GM21717 (cell line): Measurements from ENCODE around the gene ZFAND3.

Experiments
- ATAC-seq: cut with Tn5 transposase; IDR thresholded peaks from one replicate; pipeline ENCODE4 v1.9.1; 2021; ENCODE audit warnings: mild to moderate bottlenecking, moderate library complexity; ENCODE audit not compliant: unreplicated experiment

Gene ZFAND3

GRCh38 chr6:38077488-38078030, 258.0 kb downstream of the ZFAND3 start:
- ATAC-seq, result no peak

DNA sequence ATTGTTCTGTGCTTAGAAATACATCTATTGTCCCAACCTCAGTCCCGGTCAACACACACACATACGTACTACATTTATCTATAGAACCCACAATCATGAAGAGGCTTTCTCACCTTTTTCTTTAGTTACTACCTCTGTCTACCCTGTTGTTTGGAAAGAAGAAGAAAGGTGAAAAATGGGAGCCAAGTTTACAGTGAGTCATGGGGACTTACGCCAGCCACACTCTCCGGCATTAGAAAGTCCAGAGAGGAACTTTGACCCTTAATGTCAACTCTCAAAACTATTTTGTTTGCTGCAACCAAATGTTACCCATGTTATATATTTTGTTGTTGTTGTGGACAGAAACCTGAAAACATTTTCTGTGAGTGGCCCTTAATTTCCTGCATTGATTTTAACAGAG, 259.1 kb downstream of the ZFAND3 start:
- ATAC-seq, result no peak

GRCh38 chr6:38079107-38079506, 259.6 kb downstream of the ZFAND3 start:
- no peak for ATAC-seq

DNA sequence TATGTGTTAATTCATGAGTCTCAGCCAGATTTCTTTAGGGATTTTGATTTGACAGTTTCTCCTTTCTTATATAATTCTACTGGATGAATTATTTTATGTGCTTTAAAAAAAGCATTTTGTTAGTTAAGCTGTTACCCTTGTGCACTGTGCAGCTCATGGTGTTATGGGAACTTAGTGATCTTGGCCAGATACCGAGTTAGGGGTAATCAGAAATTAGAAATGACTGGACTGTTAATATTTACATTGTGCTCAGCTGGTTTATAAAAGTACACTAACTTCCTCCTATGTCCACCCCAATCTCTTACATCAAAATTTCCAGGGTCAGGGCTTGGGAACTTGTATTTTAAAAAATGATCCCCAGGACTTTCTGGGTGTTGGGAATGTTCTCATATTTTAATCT, 260.0 kb downstream of the ZFAND3 start:
- no peak for ATAC-seq

DNA sequence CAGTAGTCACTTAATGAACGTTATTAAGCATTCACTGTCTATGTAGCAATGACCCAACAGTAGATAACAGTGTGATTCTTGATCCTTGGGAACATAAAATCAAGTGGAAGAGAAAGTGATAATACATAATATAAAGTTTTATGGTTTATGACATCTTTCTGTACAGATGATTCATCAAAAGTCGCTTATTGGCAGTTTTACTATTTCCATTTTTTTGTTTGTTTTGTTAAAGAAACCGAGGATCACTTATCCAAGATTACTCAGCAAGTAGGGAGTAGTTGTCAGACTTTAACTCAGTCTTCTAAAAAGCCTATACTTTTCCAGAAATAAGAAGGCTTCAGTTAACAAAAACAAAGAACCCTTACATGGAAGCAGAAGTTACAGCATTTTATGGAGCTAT, 260.8 kb downstream of the ZFAND3 start:
- no peak for ATAC-seq

DNA sequence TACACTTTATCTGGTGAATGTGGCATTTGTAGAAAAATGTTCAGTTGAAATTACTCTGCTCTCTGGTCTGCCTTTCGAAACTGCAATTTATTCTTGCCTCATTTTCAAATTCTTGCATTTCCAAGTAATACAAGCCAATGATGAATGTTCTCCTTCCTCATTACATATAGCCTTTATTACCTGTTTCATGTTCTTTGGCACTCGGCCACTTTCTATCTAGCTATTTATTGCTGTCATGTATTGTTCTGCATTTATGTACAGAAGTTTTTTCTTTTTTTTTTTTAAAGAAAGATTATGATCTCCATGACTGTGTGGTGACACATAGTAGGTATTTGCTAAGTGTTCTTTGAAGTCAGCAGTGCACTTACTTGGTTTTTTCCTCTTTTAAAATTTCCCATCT, 261.4 kb downstream of the ZFAND3 start:
- ATAC-seq, result no peak

DNA sequence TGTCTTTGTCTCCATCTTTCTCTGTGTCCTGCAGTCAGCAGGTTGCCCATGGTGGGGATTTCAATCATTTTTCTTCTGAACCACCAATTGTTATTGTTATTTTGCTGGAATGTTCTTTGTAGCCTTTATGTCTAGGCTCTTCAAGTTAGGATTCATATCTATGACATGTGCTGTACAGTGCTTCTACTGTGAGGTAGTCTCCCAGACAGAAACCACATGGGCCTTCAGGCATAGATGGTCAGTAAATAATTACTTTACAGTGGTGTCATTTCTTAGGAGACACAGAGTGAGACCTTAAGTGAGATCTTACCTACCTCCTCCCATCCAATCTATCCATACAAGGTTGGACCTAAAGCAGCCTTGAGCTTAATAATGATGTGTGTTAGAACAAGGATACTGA, 265.5 kb downstream of the ZFAND3 start:
- ATAC-seq, result no peak

GRCh38 chr6:38086346-38086745, 266.8 kb downstream of the ZFAND3 start:
- ATAC-seq, result no peak

GRCh38 chr6:38088010-38088409, 268.5 kb downstream of the ZFAND3 start:
- no peak for ATAC-seq

DNA sequence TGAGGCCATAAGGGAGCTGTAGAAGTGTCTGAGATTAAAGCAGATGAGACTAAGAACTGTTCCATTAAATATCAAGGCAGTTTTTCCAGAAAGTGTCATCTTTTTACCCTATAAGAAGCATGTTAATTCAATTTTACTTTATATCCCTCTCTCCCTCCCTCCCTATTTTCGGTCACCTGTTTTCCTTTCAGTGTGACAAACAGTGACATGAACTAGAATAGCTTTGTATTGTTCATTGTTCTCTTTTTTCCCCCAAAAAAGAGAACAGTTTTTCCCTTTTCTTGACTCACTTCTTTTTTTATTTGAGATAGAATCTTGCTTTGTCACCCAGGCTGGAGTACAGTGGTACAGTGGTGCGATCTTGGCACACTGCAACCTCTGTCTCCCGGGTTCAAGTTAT, 269.3 kb downstream of the ZFAND3 start:
- ATAC-seq, result no peak

DNA sequence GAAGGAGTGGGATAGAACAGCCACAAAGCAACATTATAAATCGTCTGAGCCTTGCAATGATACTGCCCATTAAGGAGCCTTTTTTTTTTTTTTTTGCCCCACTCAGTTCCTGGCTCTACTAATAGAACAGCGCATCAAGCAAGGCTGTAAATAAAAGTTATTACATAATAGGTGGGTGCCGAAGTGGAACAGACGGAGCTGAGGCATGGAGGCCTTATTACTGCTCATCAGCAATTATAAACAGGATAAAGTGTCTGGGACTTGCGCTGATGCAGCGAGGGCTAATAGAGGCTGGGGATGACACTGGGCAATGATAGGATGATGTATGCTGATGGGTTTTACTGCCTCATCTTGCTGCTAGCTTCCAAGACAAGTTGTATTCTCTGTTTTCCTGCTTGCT, 272.1 kb downstream of the ZFAND3 start:
- ATAC-seq, result no peak

DNA sequence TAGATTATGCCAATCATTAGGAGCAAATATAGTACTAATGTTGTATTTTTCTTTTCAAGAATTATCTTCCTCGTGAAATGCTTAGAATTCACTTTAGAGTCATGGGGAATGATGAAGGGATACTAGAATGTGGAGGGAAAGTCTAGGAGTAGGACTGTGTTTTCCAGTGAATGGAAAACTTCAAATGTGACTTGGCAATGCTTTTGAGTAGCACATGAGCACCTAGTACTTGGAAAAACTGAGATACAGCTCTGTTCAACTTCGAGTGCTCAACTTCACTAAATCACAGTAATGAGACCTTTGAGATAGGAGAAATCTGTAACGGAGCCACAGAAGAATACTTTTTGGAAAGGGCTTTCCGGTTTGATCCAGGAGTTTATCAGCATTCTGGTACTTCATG, 272.9 kb downstream of the ZFAND3 start:
- no peak for ATAC-seq

- ATAC-seq, result no peak
Measured at GRCh38 chr6:38092964-38093363, 273.4 kb downstream of the ZFAND3 start.

GRCh38 chr6:38095054-38095453, 275.5 kb downstream of the ZFAND3 start:
- ATAC-seq, result no peak

DNA sequence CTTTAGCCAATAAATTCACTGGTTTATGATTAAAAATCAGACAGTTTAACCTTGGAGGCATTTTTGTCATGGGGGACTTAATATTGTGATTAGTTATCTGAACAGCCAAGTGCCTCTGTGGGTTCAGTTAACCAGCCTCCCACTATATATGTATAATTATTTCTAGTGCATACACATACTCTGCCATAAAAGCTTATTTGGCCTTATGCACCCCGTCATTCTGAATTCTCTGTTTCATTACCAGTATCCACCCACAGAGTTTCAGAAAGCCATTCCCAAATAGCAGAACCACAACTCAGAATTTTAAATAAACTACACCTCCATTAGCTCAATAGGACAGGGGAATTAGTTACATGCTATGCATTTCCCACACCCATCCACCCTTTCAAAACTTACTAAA, 279.7 kb downstream of the ZFAND3 start:
- no peak for ATAC-seq

DNA sequence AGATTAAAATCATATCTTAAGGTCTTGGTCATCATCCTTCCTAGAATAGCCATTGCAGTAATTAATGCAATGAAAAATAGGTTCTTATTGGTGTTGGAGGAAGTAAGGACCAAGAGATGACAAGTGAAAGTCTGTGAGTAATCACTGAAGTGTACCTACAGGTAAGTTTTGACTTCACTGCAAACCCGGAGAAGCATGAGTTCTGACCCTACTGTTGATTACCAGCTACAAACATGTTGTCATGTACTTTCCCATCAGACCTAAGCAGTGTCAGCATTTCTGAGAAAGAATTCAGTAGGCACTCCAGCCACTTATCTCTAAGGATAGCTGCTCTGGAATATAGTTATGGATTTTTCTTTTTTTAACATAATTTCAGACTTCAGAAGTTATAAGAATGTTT, 280.9 kb downstream of the ZFAND3 start:
- no peak for ATAC-seq

- ATAC-seq, result no peak
Measured at GRCh38 chr6:38103921-38104320, 284.4 kb downstream of the ZFAND3 start.

DNA sequence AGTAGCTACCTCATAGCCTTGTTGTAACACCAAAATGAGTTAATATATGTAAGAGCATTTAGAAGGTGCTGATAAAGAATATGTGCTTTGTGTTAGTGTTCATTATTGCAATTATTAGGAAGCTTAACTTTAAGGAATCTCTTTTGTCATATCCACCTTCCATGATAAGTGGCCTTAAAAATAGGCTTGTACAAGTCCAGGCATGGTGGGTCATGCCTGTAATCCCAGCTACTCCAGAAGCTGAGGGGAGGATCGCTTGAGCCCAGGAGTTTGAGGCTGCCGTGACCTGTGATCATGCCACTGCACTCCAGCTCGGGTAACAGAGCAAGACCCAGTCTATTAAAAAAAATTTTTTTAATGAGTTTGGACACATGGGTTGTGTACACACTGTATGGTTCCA, 285.5 kb downstream of the ZFAND3 start:
- no peak for ATAC-seq

GRCh38 chr6:38107073-38107472, 287.5 kb downstream of the ZFAND3 start:
- ATAC-seq, result no peak

GRCh38 chr6:38110481-38110971, 291.0 kb downstream of the ZFAND3 start:
- no peak for ATAC-seq

DNA sequence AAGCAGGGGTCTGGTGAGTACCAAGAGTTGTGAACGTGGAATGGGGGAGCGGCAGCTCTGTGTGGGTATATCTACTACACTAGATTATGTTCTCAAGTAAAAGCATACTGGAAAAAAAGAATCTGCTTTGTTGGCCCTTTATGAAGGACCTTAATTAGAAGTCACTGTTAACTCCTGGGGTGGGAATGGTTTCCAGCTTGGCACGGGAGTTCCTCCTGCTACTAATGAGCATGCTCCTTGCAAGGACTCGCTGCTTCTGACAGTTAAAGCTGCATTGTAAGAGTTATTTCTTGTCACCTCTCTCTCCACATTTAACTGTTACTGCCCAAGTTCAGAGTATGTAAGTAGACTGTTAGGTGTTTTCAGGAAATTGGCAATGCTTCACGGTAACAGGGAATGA, 292.7 kb downstream of the ZFAND3 start:
- no peak for ATAC-seq

GRCh38 chr6:38113825-38114576, 294.5 kb downstream of the ZFAND3 start:
- no peak for ATAC-seq
